Fibroblast of skin of scalp (primary cell): ENCODE results near the gene DHRS3.

ENCODE experiments used
- DNase-seq: peaks from one replicate; pipeline ENCODE4 v3.0.0-alpha.2; 2013

The DHRS3 gene

DNA sequence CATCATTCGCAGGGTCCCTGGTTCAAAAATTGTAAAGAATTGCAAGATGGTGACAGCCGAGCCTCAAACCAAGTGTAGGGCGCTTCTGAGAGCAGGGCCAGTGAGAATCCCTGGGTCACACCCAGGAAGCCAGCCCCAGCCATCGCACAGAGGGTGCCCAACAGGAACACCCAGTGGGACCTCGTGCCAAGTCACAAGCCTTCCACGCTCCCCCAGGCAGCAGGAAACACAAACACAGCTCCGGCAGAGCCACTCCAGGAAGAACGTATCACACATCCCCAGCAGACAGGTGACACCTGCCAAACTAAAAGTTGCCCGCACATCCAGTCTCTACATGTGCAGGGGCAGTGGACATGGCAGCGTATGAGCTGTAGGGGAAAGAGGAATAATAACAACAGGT, 20.2 kb downstream of the DHRS3 start:
- no peak for DNase-seq

GRCh38 chr1:12596007-12596821, 21.8 kb downstream of the DHRS3 start:
- peak; percentile 98 for DNase-seq

- DNase-seq = no peak
Measured at GRCh38 chr1:12595757-12596006, 22.3 kb downstream of the DHRS3 start.

- peak; percentile 70 for DNase-seq
Measured at GRCh38 chr1:12594966-12595756, 22.8 kb downstream of the DHRS3 start.

GRCh38 chr1:12594490-12594889, 23.5 kb downstream of the DHRS3 start:
- DNase-seq = no peak

GRCh38 chr1:12593621-12594066, 24.4 kb downstream of the DHRS3 start:
- DNase-seq = peak; percentile 84

DNA sequence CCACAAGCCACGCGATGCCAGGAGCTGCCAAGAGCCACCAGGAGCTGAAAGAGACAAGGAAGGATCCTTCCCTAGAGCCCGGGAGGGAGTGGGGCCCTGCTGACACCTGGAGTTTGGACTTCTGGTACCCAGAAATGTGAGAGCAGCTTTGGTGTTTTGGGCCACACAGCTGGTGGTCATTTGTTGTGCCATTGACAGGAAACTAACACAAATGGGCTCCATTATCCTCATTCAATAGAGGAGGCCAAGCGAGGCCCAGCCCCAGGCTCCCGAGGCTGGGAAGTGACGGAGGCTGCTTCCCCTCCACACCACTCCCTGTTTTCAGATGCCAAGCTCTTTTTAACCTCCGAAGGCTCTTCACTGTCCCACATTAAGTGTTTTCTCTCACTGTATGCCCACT, 25.5 kb downstream of the DHRS3 start:
- DNase-seq = no peak

- no peak for DNase-seq
Measured at GRCh38 chr1:12591267-12591938, 26.6 kb downstream of the DHRS3 start.

DNA sequence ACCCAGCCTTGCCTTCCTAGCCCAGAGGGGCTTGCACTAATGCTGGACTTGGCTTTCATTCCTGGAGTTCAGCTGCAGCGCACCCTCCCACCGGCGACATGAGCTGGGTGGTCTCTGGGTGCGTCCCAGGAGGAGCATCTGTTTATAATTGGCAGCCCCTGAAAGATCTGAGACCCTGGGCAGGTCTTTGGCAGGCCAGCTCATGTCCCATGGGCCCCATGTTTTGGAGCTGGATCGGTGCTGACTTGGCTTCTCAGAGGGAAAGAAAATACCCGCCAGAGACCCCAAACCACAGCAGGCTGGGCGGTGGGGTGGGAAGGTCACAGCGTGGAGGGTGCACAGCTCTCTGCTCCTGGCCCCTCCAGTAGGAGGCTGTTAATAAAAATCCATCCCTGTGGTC, 29.3 kb downstream of the DHRS3 start:
- no peak for DNase-seq

GRCh38 chr1:12587981-12588640, 29.9 kb downstream of the DHRS3 start:
- peak; percentile 13 for DNase-seq

DNA sequence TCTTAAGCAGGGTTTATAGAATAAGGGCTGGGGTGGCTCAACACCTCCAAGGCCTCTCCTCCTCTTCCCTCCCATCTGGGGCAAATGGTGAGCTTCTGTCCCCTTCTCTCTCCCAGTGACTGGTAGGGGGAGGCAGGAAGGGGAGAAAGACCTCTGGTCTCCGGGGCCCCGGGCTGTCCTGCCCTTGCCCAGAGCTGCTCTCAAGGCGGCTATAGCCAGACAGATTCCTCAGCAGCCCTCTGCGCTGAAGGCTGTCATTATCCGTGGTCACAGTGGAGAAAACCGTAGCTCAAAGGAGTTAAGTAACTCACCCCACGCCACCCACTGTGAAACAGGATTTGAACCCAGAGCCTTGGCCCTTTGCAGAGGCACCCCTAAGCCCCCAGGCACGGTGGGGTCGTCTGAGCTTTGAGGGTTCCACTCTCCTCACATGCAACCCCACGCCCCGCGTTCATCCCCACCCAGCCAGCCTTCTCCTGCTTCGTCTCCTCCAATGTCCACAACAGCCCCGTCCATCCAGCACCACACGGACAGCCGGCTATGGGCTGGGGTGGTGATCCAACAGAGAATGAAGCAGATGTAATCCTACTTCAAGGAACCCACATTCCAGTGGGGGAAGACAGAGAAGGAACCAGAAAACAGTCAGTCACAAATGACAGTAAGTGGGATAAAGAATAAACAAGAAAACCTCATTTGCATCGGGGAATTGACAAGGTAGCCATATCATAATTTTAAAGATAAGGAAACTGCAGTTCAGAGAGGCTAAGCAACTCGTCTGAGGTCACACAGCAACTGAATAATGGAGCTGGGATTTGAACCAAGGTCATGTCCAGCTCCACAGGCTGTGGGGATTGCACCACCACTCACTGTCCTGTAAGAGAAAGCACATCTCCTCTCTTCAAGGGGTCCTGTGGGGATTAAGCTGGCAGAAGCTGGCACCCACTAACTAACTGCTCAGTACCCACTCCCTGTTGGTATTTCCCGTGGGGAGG, 31.8 kb downstream of the DHRS3 start:
- DNase-seq = no peak

GRCh38 chr1:12585536-12585935, 32.5 kb downstream of the DHRS3 start:
- DNase-seq = no peak

DNA sequence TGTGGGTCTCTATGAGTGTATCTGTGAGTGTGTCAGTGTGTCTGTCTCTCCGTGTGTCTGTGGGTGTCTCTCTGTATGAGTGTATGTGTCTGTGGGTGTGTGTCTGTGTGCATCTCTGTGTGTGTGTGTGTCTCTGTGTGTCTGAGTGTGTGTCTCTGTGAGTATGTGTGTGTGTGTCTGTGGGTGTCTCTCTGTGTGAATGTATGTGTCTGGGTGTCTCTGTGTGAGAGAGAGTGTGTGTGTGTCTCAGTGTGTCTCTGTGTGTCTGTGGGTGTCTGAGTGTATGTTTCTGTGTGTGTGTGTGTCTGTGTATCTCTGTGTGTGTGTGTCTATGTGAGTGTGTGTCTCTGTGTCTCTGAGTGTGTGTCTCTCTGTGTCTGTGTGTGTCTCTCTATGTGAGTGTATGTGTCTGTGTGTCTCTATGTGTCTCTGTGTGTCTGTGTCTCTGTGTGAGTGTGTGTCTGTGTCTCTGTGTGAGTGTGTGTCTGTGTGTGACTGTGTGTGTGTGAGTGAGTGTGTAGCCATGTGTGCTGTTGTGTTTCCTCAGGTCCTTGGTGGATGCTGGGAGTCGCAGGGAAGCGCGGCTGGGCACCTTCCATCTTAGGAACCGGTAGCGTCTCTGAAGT, 33.0 kb downstream of the DHRS3 start:
- no peak for DNase-seq

- no peak for DNase-seq
Measured at GRCh38 chr1:12583484-12583883, 34.5 kb downstream of the DHRS3 start.

DNA sequence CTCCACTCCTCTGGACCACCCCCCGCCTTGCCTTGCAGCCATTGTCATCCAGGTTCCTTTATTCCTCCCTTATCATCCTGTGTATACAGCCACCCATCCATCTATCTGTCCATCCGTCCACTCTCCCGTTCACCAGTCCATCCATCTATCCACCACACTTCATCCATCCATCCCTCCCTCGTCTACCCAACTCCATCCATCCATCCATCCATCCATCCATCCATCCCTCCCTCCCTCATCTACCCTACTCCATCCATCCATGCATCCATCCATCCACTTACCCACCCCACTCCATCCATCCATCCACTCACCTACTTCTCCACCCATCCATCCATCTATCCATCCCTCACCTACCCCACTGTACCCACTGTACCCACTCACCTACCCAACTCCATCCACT, 35.4 kb downstream of the DHRS3 start:
- no peak for DNase-seq

DNA sequence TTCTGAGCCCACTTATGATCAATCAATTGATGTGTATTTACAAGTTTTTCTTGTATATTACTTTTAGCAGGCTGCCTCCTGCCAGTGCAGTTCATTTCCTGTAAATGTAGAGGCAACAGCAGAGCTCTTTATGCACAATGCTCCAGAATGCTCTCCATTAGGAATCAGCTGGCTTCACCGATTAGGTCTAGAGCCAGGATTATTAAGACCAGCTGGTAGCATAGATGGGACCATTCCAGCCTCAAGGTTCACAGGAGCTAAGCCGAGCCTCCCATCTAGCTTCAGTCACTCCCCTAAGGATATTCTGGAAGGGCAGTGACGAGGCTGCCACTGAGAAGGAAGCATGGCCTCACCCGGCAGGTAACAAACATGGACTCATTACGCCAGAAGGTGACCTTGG, 36.8 kb downstream of the DHRS3 start:
- DNase-seq = peak; percentile 16

DNA sequence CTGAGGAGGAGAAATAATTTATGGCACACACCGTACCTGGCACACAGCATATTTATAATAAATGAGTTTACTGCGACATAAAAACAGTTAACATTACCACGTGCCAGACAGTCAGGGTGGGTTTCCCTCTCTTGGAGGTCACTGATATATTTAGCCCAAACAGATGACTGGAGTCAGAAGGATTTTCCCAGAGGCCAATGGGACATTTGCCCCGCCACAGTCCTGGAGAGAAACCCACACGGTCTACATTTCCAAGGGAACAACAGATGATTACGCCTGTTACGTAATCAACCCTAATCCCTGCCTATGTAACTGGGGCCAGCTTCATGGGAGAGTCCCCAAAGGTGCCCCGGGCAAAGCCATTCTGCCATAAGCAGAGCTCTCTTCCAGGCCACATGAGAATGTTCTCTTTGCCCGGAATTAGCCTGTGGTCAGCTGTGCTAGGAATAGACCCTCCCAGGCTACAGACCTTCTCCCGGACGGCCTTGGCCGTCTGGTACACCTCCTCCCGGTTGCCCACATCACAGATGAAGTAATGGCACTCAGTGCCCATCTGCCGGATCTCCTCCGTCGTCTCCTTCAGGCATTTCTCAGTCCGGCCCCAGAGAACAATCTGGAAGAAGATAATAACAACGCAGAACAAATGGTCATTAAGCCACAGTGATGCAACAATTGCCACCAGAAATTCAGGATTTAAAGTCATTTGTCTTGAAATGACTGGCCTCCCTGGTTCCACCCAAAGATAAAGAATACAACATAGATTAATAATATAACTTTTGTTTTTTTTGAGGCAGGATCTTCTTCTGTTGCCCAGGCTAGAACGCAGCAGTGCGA, 37.7 kb downstream of the DHRS3 start:
- DNase-seq = peak; percentile 61

- DNase-seq = no peak
Measured at GRCh38 chr1:12578860-12579422, 39.1 kb downstream of the DHRS3 start.

- no peak for DNase-seq
Measured at GRCh38 chr1:12577020-12577419, 41.0 kb downstream of the DHRS3 start.

DNA sequence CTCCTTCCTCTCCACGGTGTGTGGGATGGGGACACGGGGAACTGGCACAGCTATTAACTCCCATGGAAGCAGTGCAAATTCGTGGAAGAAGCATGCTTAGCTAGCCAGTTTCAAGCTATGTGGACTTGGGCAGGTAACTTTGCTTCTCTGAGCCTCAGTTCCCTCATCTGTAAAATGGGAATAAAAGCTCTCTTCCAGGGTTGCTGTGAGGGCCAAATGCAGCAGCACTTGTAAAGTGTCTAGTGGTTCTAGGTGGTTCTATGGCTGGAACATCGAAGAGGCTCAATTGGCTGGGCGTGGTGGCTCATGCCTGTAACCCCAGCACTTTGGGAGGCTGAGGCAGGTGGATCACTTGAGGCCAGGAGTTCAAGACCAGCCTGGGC, 43.3 kb downstream of the DHRS3 start:
- DNase-seq = no peak
